Right cardiac atrium (tissue), 5 donors: ENCODE data around the gene LINC00632. TPM values are rescaled to one million over a fixed set of nuclear protein-coding genes. Genes with fewer than 3 reads are reported as not detected.
"Not testable (repeated sequence)": the region's sequence is repeated elsewhere in the genome, so short reads cannot be mapped to it uniquely, and the experiment has no call there.

ENCODE experiments used
- ATAC-seq, 2 donors: fragments of 200-7000 bp; cut with Tn5 transposase; one replicate each; pipeline versions ENCODE4 v1.8.0 to v1.9.1; 2020; ENCODE audit warnings: moderate library complexity in 2 of 2, mild to moderate bottlenecking in 1 of 2
- DNase-seq, 3 donors: peaks; one replicate each; pipeline ENCODE4 v3.0.0-alpha.2; 2020
- H3K27ac ChIP-seq: one replicate; pipeline ENCODE4 v1.5.1; 2013; ENCODE audit warnings: mild to moderate bottlenecking, low read length, control low read depth, moderate library complexity
- H3K27me3 ChIP-seq: one replicate; pipeline ENCODE4 v1.6.1; 2013; ENCODE audit not compliant: control insufficient read depth, insufficient read depth
- H3K4me1 ChIP-seq: one replicate; pipeline ENCODE4 v1.6.1; 2013; ENCODE audit warnings: low read length; ENCODE audit not compliant: control insufficient read depth, insufficient read depth
- H3K4me3 ChIP-seq: one replicate; pipeline ENCODE4 v1.5.1; 2013; ENCODE audit warnings: low read length, control low read depth
- H3K9me3 ChIP-seq: one replicate; pipeline ENCODE4 v1.6.1; 2013; ENCODE audit warnings: low read length; ENCODE audit not compliant: control insufficient read depth
- WGBS: extraction: QIAGEN DNeasy Blood & Tissue Kit; methylation state at CpG from one replicate; pipeline ENCODE4 v1.1.7; 2013; 5-methylcytosine and 5-hydroxymethylcytosine counted together
- intact Hi-C, 4 donors: fragments of 100-400 bp; cut with DNase I; formaldehyde crosslinking; loops; one replicate each; pipeline versions ENCODE4 v1.11.0 to v1.14.0; 2022 to 2023
- long read RNA-seq, 4 donors: library from polyadenylated mRNA; unstranded; transcript quantifications; one replicate each; pipeline ENCODE4 v2.0.0, GENCODE V29; 2020 to 2021
- polyA plus RNA-seq: library from polyadenylated mRNA; stranded (reverse); fragments of 200-250 nt; gene quantifications from one replicate; pipeline ENCODE4 v1.2.3, GENCODE V29; 2013
- total RNA-seq, 4 donors: library from RNA; stranded (reverse); fragmentation: NEBNext Ultra II Directional; extraction: Animal tissue kit (Norgen Biotek cat#: 25700); gene quantifications; one replicate each; pipeline ENCODE4 v1.2.1, GENCODE V29; 2021
- donor health status: healthy with polysubstance abuse.
- donor health status: DM: no; HTN: yes; CAD: no.
- donor health status: DM: no; HTN: no; CAD: no.
- donor health status: DM: no; HTN: yes; CAD: no; lungs with severe emphysema.
- donor health status: DM: yes; HTN: yes; CAD: no.

The LINC00632 gene
- total RNA-seq = 100 to 1,000 TPM; 226 to 398 (median 318) TPM
- polyA plus RNA-seq = 12.8 TPM
- long read RNA-seq, donor 1, full-length matches to known transcripts = 1 of 1 reads
- long read RNA-seq, donor 1, partial matches to known transcripts = 0 of 1 reads
- long read RNA-seq, donor 1, other reads (novel, unspliced or antisense) = 0 of 1 reads
- long read RNA-seq, donor 2 = 0 reads
- long read RNA-seq, donor 3 = 0 reads
- long read RNA-seq, donor 4 = 0 reads

DNA sequence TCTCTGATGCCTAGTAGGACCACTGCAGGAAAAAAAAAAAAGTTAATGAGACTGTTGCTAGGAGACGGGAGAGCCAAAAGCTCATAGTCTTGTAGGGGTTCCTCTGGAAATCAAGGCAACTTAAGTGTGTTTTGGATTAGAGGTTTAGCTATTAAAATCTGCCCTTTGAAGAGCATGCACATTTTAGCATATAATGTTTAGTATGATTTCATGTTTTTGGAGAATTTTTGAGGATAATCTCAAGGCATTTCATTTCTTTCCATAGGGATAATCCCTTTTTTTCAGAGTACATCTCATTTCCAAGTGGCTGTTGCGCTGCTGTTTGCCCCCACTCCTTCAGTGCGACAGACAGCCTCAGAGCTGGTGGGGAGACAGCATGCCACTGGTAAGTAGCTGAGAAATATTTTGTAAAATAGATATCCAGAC lies at the start of gene LINC00632:
Gene LINC00632, plus strand, starts transcription at position 339 of the 426 bp plus-strand sequence.
- DNase-seq (no peak), ATAC-seq (no peak)
- intact Hi-C loops = no loop called here
- no peaks in the 10 kb centered on the region for H3K4me1 ChIP-seq
- peak within 1 kb of the TSS; percentile 38 for H3K4me3 ChIP-seq
- 37% methylated on average over 3 of the region's 3 CpGs for WGBS
- H3K27me3 ChIP-seq = no peaks in the 10 kb centered on the region
- no peaks in the 10 kb centered on the region for H3K9me3 ChIP-seq
- H3K27ac ChIP-seq = no peak within 1 kb of the TSS

DNA sequence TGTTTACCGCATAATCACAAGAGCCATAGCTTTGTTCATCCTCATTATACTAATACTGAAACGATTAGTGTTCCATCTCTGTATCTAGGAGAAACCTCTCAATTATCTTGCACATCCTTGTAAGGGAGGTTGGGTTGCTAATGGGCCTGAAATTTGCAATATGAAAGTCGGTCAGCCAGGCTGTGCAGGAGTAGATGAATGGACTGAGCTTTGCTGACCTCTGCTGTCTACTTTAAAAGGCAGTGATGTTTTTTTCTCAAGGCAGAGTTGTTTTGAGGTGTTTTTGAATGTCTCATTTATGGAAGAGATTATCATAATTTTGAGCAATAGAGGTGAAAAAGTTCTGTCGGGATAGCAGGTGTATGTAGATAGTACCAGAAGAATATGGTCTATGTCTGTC lies 47.9 kb upstream of the LINC00632 start:
- ATAC-seq (no peak), DNase-seq (no peak)
- Histone ChIP-seq H3K4me3 (no peak overlapping the region), H3K27me3 (no peaks in the 10 kb centered on the region), H3K27ac (no peak overlapping the region), H3K9me3 (no peaks in the 10 kb centered on the region), H3K4me1 (no peaks in the 10 kb centered on the region)
- WGBS = 46% methylated on average over 4 of the region's 4 CpGs
- intact Hi-C loops = loop anchor here in 3 of 4 donors (5.0 to 10.0 kb wide), 3 partner anchors 597 to 607 kb away; no protein-coding TSS in a partner anchor

DNA sequence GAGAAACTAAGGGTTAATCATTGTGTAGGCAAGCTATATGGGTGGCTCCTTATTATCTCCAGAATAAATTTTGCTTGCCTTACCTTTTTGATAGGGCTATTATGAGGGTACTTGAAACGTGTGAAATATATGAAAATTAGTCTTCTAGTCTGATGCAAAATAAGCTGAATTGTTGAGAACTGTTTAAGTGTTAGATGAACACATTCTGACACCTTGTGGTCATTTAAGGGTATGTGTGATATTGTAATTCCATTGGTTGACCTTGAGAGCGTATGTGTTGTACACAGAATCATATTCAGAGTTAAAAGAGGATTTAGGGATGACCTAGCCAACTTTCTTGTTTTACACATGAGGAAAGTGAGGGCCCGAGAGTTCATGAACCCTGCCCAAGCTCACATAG lies 44.6 kb upstream of the LINC00632 start:
- Histone ChIP-seq H3K4me1 (no peaks in the 10 kb centered on the region), H3K27me3 (no peaks in the 10 kb centered on the region), H3K9me3 (no peaks in the 10 kb centered on the region), H3K27ac (no peak overlapping the region), H3K4me3 (no peak overlapping the region)
- ATAC-seq = no peak
- intact Hi-C loops = loop anchor here in 3 of 4 donors (5.0 to 10.0 kb wide), 3 partner anchors 600 to 610 kb away; no protein-coding TSS in a partner anchor
- DNase-seq = no peak
- WGBS = 34% methylated on average over 3 of the region's 3 CpGs

DNA sequence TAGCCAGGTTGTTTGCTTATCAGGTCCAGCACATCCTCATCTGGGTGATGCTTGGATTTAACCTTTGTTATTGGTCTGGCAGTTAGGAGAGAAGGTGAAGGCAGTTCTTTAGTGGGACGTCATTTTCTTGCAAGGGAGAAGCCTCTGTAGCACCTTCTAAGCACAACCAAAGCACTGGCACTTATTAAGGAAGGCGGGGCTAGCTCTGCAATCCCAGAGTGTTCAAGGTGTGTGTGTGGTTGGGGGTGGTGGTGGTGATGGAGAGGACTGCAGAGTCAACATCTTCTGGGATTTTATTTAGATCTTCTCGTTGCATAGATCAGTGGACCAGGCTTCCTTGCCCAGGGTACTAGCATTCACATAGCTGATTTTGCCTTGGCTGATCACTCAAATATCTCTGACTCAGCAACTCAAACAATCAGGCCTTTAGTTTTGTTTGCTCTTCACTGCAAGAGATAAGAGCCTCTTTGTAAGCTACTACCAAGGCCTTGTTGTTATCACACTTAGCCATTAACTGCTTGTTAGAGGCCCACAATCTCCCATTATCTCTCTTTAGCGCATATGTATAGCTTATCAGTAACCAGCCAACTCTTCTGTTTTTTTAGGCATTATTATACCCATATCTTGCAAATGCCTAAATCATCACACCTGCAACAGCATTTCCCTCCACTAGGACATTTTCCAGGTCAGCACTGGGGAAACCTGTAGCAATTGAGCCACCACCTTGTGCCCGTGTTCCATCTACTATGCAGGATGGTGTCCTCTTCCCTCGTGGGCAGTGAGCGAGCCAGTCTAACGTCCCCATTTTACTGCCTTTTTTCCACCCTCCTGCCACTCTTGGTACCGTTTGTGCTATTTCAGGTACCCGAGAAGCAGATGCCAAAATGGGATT lies 36.5 kb upstream of the LINC00632 start:
- Histone ChIP-seq H3K4me3 (no peak overlapping the region), H3K9me3 (no peaks in the 10 kb centered on the region), H3K27ac (no peak overlapping the region), H3K4me1 (no peaks in the 10 kb centered on the region), H3K27me3 (no peaks in the 10 kb centered on the region)
- ATAC-seq = no peak
- intact Hi-C loops = no loop called here
- no peak for DNase-seq
- 62% methylated on average over 10 of the region's 10 CpGs for WGBS

DNA sequence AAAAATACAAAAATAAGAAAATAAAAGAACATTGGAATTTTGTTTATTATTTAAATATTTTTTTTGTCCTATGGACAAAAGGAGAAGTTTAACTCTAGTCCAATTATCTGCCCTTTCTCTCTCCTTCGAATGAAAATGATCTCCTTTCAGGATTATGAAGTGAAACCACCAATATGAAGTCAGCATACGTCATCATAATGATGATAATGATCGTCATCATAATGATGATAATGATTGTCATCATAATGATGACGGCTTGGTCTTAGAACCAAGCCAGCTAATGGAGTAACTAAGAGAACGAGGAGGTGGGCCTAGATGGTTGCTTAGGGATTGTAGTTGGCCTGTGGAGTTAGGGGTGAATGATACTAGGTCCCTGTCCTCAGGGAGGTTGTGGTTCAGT lies 21.9 kb upstream of the LINC00632 start:
- no peaks in the 10 kb centered on the region for H3K27me3 ChIP-seq
- intact Hi-C loops = no loop called here
- H3K9me3 ChIP-seq = no peaks in the 10 kb centered on the region
- 85% methylated on average over 5 of the region's 5 CpGs for WGBS
- H3K4me3 ChIP-seq = no peak overlapping the region
- ATAC-seq (no peak), DNase-seq (no peak)
- no peak overlapping the region for H3K27ac ChIP-seq
- H3K4me1 ChIP-seq = no peaks in the 10 kb centered on the region

DNA sequence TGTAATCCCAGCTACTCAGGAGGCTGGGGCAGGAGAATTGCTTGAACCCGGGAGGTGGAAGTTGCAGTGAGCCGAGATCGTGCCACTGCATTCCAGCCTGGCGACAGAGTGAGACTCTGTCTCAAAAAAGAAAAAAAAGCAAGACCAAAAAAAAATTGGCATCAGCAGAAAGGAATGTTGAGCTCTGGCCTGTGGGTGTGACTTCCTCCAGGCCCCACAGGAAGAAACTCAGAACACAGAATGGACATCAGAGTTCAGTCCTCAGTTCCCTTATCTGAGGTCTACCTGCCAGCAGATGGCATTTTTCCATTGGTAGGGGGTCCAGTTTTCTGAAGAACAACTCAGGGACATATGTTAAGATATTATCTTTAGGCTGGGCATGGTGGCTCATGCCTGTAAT lies 18.0 kb upstream of the LINC00632 start:
- H3K9me3 ChIP-seq, H3K4me3 ChIP-seq, intact Hi-C loops, H3K4me1 ChIP-seq, H3K27me3 ChIP-seq, H3K27ac ChIP-seq, DNase-seq, ATAC-seq: not testable (repeated sequence)
- WGBS = 30% methylated on average over 4 of the region's 4 CpGs

DNA sequence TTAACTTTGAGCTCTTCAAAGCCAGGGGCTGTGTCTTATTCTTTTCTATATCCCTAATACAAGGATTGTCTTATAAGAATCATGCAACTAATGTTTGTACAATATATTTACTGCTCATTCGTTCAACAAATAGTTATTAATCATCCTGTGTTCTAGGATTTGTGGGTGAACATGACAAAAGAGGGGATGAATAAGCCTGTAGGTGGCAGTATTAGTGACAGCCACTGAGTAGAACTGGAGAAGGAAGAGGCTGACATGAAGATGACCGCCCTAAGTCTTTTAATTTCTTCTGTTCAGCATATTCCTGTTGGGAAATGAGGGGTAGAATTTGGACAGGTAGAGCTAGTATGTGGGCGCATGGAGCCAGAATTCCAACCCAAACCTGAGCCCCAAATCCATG lies 11.9 kb upstream of the LINC00632 start:
- 63% methylated on average over 3 of the region's 3 CpGs for WGBS
- intact Hi-C loops = loop anchor here in 1 of 4 donors (2.0 kb wide), 1 partner anchor 35 kb away; no protein-coding TSS in a partner anchor
- Histone ChIP-seq H3K27ac (no peak overlapping the region), H3K27me3 (no peaks in the 10 kb centered on the region), H3K4me1 (no peaks in the 10 kb centered on the region), H3K9me3 (no peaks in the 10 kb centered on the region), H3K4me3 (no peak overlapping the region)
- ATAC-seq = no peak
- no peak for DNase-seq

DNA sequence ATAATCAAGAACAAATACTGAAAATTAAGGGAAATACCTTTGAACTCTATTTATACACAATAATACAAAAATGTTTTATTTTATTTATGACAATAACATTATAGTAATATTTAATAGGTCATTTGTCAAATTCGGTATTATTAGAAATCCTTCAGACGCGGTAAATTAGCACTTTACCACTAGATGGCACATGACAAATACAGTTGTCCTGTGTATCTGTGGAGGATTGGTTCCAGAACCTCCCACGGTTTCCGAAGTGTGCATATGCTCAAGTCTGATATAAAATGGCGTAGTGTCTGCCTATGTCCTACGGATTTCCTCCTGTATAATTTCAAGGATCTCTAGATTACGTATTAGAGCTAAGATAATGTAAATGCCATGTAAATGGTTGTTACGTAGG lies 8.1 kb upstream of the LINC00632 start:
- no peaks in the 10 kb centered on the region for H3K4me1 ChIP-seq
- no peak for DNase-seq
- no peaks in the 10 kb centered on the region for H3K9me3 ChIP-seq
- H3K4me3 ChIP-seq = no peak overlapping the region
- intact Hi-C loops = loop anchor here in 1 of 4 donors (2.0 kb wide), 1 partner anchor 31 kb away; no protein-coding TSS in a partner anchor
- peak in 1 of 2 donors; percentile 62 for ATAC-seq
- no peak overlapping the region for H3K27ac ChIP-seq
- H3K27me3 ChIP-seq = no peaks in the 10 kb centered on the region
- WGBS = 11% methylated on average over 9 of the region's 9 CpGs

DNA sequence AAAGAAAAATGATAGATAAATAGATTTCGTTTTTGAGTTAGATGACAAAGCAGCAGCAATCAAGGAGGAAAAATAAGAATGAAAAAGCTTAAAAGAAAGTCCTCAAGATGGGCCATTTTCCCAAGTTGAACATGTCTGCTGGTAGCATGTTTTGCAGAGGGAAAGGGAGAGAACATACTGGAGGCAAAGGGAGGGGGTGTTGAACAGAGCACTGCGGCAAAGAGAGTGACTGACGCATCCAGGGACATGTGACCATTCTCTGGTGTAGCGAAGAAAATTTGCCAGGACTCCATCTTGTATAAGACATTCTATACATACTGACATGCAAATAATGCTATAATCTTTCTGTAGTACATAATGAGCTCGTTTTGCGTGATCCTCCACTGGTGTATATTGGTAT lies 1.2 kb downstream of the LINC00632 start:
- DNase-seq = no peak
- no peaks in the 10 kb centered on the region for H3K4me1 ChIP-seq
- peak overlapping the region; percentile 38 for H3K4me3 ChIP-seq
- no peak overlapping the region for H3K27ac ChIP-seq
- H3K27me3 ChIP-seq = no peaks in the 10 kb centered on the region
- no peaks in the 10 kb centered on the region for H3K9me3 ChIP-seq
- 44% methylated on average over 6 of the region's 6 CpGs for WGBS
- peak; percentile 43 to 65 for ATAC-seq
- intact Hi-C loops = no loop called here

DNA sequence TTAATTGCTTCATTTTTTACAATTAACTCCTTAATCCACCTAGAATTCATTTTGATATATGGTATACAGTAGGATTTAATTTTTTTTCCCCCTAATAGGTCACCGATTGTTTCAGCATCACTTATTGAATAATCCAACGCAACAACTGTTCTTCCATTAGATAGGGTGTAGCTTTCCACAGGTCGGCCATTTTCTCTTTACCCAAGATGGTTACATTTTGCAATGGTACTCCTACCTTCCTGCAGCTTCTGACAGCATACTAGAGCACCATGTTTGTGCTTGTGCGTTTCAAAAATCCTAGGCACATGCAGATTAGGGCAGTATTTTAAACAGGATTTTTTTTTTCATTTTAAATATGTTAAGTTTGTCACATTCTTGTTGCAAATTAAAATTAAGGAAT lies 2.3 kb downstream of the LINC00632 start:
- intact Hi-C loops = no loop called here
- no peak overlapping the region for H3K27ac ChIP-seq
- ATAC-seq = no peak
- DNase-seq = no peak
- 85% methylated on average over 4 of the region's 4 CpGs for WGBS
- no peak overlapping the region for H3K4me3 ChIP-seq
- H3K27me3 ChIP-seq = no peaks in the 10 kb centered on the region
- H3K9me3 ChIP-seq = no peaks in the 10 kb centered on the region
- no peaks in the 10 kb centered on the region for H3K4me1 ChIP-seq
